ENCODE results near the gene MYH10.

Gene MYH10

GRCh38 chr17:8649157-8650118 is 18.9 kb upstream of the MYH10 start:
- no peak for DNase-seq (ENCODE audit: low spot score)

GRCh38 chr17:8647956-8648355 is 17.4 kb upstream of the MYH10 start:
- DNase-seq (ENCODE audit: low spot score): no peak

- no peak for DNase-seq (ENCODE audit: low spot score)
Observed at GRCh38 chr17:8647202-8647601, 16.7 kb upstream of the MYH10 start.

DNA sequence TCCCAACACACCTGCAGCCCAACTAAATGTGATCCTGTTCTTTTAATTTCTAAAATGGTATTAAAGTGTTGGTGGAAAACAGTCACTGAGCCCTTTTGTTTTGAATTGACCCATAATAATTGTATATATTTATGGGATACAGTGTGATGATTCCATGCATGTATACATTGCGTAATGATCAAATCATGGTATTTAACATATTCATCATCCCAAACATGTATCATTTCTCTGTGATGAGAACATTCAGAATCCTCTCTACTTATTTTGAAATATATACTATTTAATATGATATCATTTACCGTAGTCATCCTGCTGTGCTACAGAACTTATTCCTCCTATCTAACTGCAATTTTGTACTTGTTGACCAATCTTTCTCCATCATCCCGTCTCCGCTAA is 14.0 kb upstream of the MYH10 start:
- DNase-seq (ENCODE audit: low spot score): no peak

- no peak for DNase-seq (ENCODE audit: low spot score)
Observed at GRCh38 chr17:8643855-8644506, 13.5 kb upstream of the MYH10 start.

GRCh38 chr17:8639709-8640108 is 9.2 kb upstream of the MYH10 start:
- DNase-seq (ENCODE audit: low spot score): no peak

DNA sequence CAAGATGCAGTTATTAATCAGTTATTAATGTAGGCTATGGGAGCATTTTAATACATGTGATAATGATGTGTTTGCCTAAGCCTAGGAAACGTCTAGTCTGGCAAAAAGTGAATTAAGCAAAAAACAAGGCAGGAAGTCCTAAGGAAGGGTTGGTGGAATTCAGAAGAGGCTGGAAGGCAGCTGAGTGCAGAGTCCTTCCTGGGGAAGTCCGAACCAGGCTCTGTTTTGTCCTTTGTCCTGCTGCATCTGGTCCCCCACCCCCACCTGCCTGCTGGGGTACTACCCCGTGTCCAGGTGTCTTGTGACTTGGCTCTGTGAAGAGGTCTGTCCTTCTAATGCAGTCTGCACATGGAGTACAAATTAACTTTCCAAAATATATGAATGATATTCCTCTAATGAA is 1.5 kb upstream of the MYH10 start:
- DNase-seq (ENCODE audit: low spot score): no peak

GRCh38 chr17:8631554-8631877 is 991 bp upstream of the MYH10 start:
- DNase-seq (ENCODE audit: low spot score): no peak

GRCh38 chr17:8630802-8631553 is 453 bp upstream of the MYH10 start:
- peak; percentile 98 for DNase-seq (ENCODE audit: low spot score)

DNA sequence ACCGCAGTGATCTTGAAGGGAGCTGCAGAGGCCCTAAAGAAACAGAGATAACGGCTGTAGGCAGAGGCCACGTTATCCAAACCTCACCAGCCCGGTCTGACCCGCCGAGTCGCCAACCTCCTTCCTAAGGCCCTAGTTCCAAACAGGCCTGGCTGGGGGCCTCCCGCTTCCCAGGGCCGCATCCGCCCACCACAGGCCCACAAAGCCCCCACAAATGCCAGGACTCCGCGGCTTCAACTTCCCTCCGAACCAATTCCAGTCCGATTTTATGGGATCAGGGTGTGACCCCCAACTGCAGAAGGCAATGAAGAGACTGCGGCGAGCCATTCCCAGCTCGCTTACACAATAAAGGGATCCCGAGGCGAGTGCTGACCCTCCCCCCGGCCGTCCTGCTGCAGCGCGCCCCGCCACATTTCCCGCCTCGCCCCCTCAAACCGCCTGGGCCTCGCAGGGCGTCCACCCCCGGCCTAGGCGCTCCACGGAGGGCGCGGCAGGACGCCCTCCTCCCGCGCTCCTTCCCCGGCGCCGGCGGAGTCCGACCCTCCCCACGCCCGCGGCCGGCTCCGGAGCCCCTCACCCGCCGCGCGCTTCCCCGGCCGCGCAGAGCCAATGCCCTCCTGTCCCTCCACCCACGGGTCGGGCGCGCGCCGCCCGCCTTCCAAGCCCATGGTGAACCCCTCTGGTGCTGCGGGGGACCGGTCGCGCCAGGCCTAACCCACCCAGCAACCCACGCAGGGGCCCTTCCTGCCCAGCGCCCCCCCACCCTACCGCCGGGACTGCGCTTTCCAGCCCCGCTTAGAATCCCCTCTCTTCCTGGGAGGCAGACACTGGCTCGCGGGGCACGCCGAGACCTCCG is 926 bp downstream of the MYH10 start:
- no peak for DNase-seq (ENCODE audit: low spot score)

DNA sequence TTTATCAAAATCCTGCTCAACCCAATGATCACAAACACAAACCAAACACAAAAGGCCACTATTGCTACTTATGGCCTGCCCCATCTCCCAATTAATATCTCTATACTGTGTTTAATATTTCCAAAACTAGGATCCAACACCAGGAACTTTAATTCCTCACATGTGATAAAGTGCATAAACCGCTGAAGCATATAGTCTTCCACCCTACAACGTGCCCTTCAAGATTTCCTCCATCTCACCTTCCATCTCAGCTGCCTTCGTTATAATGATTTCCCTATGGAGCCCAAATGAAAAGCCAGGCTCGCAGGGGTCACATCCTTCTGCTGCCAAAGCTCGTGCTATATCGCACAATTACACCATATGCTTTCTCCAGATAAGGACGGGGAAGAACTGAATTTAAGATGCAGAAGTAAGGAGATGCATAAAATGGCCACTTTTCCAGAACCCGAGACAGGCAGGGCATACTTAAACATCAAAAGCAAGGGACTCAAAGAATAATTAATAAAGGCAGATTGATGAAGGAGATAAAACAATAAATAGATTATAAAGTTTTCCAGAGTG is 1.8 kb downstream of the MYH10 start:
- no peak for DNase-seq (ENCODE audit: low spot score)

- DNase-seq (ENCODE audit: low spot score): no peak
Observed at GRCh38 chr17:8628172-8628571, 2.4 kb downstream of the MYH10 start.

DNA sequence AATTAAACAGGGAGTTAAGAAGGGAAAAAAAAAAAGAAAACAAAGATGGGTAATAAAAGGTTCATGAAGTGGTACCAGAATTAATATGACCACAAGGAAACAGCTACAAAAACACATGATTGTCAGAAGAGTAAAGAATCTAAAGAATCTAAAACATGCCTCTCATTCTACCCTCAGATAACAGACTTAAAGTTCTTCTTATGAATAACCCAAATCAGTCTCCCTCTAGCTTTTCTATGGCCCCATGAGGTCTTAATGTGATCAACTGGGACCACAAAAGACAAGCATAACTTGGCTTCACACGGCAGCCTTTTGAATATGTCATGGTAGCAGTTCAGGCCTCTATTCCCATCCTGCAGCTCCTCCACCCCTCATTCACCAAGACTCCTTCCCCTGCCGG is 6.9 kb downstream of the MYH10 start:
- no peak for DNase-seq (ENCODE audit: low spot score)

DNA sequence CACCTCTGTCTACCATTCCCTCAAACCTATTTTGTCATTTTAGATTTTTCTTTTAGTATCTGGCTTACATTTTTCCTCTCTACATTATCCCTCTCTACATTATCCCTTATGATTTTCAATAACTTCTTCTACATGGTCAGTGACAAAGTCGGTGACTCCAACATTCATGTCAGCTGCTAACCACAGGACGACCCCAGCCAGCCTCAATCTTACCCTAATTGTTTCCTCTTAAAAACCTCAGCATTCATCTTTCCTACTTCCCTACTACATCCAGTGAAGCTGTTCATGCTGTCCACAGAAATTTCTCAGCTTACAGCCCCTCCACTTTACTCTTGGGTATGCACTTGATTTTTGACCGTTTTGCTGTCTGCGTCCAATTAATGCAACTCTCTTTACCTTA is 8.3 kb downstream of the MYH10 start:
- no peak for DNase-seq (ENCODE audit: low spot score)

- DNase-seq (ENCODE audit: low spot score): no peak
Observed at GRCh38 chr17:8621585-8621984, 8.9 kb downstream of the MYH10 start.

DNA sequence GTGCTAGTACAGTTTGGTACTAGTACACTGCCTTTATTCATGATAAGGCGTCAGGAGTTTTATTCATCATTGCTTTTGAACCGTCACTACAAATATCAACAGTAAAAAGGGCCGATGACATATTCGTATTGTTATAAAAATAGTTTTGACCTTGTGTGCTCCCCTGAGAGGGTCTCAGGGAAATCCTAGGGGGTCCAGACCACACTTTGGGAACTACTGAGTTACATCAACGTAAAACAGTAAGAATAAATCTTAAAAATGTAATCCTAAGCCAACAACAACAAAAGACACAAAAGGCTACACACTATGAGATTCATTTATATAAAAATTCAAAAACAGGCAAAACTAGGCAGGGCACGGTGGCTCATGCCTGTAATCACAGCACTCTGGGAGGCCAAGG is 11.2 kb downstream of the MYH10 start:
- no peak for DNase-seq (ENCODE audit: low spot score)

- no peak for DNase-seq (ENCODE audit: low spot score)
Observed at GRCh38 chr17:8618825-8619224, 11.7 kb downstream of the MYH10 start.

- no peak for DNase-seq (ENCODE audit: low spot score)
Observed at GRCh38 chr17:8614988-8615387, 15.5 kb downstream of the MYH10 start.

GRCh38 chr17:8611619-8612298 is 18.8 kb downstream of the MYH10 start:
- DNase-seq (ENCODE audit: low spot score): no peak

DNA sequence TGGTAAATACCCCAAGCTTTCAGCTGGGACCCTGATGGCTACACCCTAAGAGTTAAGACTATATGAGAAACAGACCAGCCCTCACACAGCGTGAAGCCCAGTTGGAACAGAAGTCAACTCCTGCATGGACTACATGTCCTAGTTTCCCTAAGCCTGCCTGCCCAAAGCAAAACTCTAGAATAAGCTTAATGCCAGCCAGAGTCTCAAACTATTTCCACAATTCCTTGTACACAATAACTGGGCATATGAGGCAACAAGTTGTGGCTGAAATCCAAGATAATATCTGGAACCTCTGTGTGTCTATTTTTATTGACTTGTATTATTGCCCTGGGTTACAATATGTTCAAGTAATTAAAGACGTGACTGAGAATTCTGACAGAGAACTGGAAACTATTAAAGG is 19.4 kb downstream of the MYH10 start:
- DNase-seq (ENCODE audit: low spot score): no peak

- no peak for DNase-seq (ENCODE audit: low spot score)
Observed at GRCh38 chr17:8610558-8610957, 20.0 kb downstream of the MYH10 start.
